ENCODE measurements around the gene DPP10.
"Not testable (repeated sequence)": the region's sequence is repeated elsewhere in the genome, so short reads cannot be mapped to it uniquely, and the experiment has no call there.

The DPP10 gene

GRCh38 chr2:114442510-114442909, at the start of gene DPP10:
TSS of gene DPP10 (plus strand) at chr2:114442641.
- DNase-seq (ENCODE audit: low spot score) = no peak

GRCh38 chr2:114400890-114401289, 41.6 kb upstream of the DPP10 start:
- DNase-seq (ENCODE audit: low spot score) = no peak

- DNase-seq (ENCODE audit: low spot score) = no peak
Observed at GRCh38 chr2:114405247-114406116, 37.0 kb upstream of the DPP10 start.

DNA sequence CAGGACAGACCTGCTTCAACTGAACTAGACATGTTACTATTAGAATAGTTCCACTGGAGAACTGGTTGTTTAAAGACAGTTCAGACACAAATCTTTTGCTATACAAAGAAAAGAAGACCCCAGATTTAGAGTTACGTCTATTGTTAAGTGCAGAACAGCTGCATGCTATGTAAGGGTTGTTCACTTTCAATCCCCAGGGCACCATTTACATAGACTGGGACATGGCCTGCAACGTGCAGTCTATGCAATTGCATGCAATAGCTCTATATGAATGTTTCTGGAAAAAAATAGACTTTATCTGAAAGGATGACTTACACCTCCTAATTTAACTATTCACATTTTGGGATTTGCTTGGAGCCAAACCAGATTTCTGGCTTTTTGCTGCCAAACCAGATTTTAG, 36.1 kb upstream of the DPP10 start:
- no peak for DNase-seq (ENCODE audit: low spot score)

GRCh38 chr2:114407353-114407752, 35.1 kb upstream of the DPP10 start:
- DNase-seq (ENCODE audit: low spot score) = not testable (repeated sequence)

DNA sequence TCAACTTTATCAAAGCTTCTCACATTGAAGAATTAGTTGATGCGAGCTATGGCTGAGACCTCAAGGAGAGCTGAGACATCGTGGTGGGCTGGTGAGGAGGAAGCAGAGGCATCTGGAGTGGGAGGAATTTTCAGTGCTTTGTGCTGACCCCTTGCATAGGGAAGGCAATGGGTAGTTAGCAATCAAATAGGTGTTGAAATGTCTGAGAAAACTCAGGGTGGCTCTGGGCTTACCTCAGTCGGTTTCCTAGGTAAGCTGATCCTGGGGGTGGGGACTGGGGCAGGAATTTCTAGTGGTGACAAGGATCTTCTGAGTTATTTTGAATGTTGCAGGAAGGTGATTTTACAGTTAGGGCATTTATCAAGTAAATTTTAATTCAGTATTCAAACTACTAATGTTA, 20.7 kb upstream of the DPP10 start:
- no peak for DNase-seq (ENCODE audit: low spot score)

GRCh38 chr2:114424699-114425098, 17.7 kb upstream of the DPP10 start:
- no peak for DNase-seq (ENCODE audit: low spot score)

DNA sequence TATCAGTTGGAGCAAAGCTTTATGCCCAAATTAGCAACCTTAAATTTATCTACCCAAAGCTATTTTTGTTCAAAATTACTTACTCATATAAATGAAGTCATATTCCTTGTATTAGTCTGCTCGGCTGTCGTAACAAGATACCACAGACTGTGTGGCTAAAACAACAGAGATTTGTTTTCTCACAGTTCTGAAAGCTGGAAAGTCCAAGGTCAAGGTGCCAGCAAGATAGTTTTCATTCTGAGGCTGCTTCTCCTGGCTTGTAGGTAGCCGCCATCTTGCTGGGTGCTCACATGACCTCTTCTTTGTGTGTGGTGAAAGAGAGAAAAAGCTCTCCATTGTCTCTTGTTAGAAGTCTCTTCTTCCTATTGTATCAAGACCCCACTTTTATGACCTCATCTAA, 15.7 kb upstream of the DPP10 start:
- DNase-seq (ENCODE audit: low spot score) = no peak

- no peak for DNase-seq (ENCODE audit: low spot score)
Observed at GRCh38 chr2:114436329-114436728, 6.1 kb upstream of the DPP10 start.

GRCh38 chr2:114446571-114446970, 4.1 kb downstream of the DPP10 start:
- no peak for DNase-seq (ENCODE audit: low spot score)

DNA sequence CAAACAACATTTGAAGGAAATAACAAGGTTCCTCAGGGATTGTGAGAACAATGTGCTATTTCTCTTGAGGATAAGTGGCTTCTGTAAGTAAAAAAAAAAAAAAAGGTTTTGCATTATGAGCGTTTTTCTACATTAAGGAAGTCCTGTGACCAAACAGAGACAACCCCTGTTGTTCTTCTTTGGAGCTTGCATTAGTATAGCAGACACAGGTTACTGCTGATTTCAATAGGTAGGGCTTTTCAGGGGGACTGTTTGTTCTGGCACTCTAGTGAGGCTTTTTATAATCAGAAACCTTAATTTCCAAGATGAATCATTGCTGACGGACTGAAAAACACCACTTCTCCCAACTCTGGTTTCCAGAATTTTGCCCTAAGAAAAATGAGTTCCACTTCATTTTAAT, 8.2 kb downstream of the DPP10 start:
- no peak for DNase-seq (ENCODE audit: low spot score)

DNA sequence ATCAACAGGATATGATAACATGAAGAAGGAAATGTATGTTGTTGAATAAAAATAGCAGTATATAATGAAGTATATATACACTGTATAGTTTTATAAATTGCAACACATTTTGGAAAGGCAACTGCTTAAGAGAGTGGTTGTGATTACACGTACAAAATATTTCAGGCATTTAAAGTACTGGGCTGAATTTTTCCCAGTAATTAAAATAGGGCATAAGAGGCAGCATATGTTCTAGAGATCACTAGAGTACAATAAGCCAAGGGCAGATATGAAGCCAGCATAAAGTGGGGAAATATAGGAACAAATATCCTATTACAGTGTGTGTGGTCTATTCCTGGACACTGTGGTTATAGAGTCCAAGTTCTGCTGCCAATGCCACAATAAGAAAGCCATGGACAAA, 14.1 kb downstream of the DPP10 start:
- DNase-seq (ENCODE audit: low spot score) = no peak

DNA sequence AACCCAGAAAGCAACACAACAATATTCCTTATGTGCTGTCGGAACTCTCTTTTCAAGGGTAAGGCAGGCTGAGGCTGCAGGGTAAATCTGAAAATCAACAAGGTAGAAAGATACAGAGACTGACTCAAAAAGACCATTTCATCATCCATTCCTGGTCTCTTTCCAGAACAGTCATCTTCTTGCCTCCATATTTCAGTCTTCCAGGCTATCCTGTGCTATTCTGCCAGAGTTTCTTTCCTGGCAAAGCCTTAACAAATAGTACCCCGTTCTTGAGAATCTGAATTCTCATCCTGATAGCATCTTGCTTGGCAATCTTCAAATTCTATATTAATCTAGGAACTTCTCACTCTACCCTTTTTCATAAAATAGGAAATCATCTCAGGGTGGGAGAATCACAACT, 15.5 kb downstream of the DPP10 start:
- DNase-seq (ENCODE audit: low spot score) = no peak

DNA sequence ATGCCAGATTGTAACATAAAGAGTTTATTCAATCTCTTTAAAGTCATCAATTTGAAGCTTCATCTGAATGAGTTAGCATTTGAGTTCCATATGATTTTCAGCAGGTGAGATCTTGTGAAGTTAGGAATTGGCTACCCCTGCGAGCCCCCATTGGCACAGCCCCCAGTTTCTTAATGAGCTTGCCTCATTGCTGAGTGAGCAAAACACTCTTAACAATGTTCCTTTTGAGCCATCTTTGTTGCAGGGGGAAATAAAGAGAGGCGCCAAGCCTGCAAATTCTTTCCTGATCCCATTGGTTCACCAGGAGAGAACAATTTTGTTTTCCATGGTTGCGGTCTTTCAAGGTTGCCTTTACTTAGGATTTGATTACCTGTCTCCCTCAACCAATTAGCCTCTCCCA, 18.7 kb downstream of the DPP10 start:
- DNase-seq (ENCODE audit: low spot score) = no peak

GRCh38 chr2:114464961-114465706, 22.7 kb downstream of the DPP10 start:
- DNase-seq (ENCODE audit: low spot score) = no peak

GRCh38 chr2:114468343-114468742, 25.9 kb downstream of the DPP10 start:
- no peak for DNase-seq (ENCODE audit: low spot score)

- DNase-seq (ENCODE audit: low spot score) = no peak
Observed at GRCh38 chr2:114472246-114472645, 29.8 kb downstream of the DPP10 start.

DNA sequence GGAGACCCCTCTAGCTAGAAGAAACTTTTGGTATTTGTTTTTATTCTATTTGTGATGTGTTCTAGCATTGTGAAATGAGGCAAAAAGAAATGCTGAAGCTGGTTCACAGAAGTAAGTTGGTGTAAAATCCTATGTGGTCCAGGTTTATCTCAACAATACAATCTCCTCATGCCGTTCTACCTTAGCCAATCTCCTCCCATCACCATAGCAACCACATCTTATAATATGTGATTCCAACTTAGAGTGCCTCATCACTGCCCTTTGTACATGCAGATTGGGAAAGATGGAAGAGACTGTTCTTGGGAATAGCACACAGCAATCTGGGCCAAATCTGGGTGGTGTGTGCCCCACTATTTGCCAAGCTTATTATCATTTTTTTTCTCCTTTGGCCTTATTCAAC, 30.3 kb downstream of the DPP10 start:
- DNase-seq (ENCODE audit: low spot score) = no peak

- DNase-seq (ENCODE audit: low spot score) = no peak
Observed at GRCh38 chr2:114488841-114489530, 46.5 kb downstream of the DPP10 start.

DNA sequence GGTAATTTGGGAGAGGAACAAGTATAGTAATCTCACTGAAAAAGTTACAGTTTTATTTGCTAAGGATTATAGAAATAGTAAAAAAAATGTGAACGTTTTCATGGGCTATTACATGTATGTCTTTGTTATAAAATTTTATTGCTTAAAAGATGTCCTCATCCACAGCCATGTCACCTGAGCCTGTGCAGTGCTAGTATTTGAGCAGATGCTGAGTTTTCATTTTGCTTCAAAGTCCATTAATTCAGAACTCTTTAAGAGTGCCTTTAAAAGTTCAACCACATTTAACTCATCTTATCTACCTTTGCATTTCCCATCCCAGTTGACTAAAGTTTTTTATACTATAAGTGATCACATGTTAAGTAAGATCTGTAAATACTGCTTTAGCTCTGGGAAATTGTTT, 52.6 kb downstream of the DPP10 start:
- no peak for DNase-seq (ENCODE audit: low spot score)

GRCh38 chr2:114496959-114497358, 54.5 kb downstream of the DPP10 start:
- DNase-seq (ENCODE audit: low spot score) = no peak

GRCh38 chr2:114499101-114499500, 56.7 kb downstream of the DPP10 start:
- DNase-seq (ENCODE audit: low spot score) = no peak

DNA sequence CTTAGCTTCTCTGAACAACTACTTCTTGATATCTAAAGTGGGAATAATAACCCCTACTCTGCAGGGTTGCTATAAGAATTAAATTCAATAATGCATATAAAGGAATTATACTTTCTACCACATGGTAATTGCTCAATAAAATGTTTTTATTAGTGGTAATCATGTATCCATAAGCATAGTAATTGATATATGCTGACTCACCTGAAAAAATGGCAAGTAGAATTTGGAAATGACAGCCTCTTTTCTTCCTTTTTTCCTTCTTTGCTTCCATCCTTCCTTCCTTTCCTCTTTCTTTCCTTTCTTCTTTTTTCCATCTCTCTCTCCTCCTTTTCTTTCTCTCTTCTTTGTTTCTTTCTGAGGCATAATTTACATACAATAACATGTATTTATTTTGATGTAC, 65.3 kb downstream of the DPP10 start:
- no peak for DNase-seq (ENCODE audit: low spot score)
